NB4 (cell line): ENCODE data around the gene RNF31.

Experiments used
- MAX ChIP-seq: IDR thresholded peaks from 2 replicates; pipeline ENCODE4 v1.6.1; 2011; ENCODE audit warnings: low read depth, low read length
- POLR2A ChIP-seq: IDR thresholded peaks from 2 replicates; pipeline ENCODE4 v1.6.1; 2011; ENCODE audit warnings: mild to moderate bottlenecking; ENCODE audit not compliant: insufficient read length; ENCODE audit errors: extremely low read depth

GRCh38 chr14:24145690-24146452 lies 1.4 kb upstream of the RNF31 start:
- TF ChIP-seq POLR2A (no peak), MAX (no peak)
